ENCODE measurements around the gene CHST3. TPM values are rescaled to one million over a fixed set of nuclear protein-coding genes. Genes with fewer than 3 reads are reported as not detected.
A peak's percentile ranks its signal among the peaks of the same experiment; 100 is the strongest.

CHST3 gene
- total RNA-seq, 1 donor from 2014 or later, result 12.9 TPM

- DNase-seq (ENCODE audit: low spot score, unreplicated experiment), result no peak
- no peak for TF ChIP-seq CTCF (IDR thresholded peaks at IDR 0.05; ENCODE audit: unreplicated experiment)
- Mint-ChIP-seq H3K36me3 (ENCODE audit: insufficient read depth) (peaks cover 11% of the 10 kb centered on the region), H3K27ac (peak overlapping the region; percentile 51), H3K4me1 (ENCODE audit: low read depth) (peaks cover 9% of the 10 kb centered on the region), H3K27me3 (no peaks in the 10 kb centered on the region), H3K4me3 (ENCODE audit: low read depth) (no peak overlapping the region), H3K9me3 (ENCODE audit: low read depth) (no peaks in the 10 kb centered on the region)
Observed at GRCh38 chr10:72009425-72010081, 45.4 kb downstream of the CHST3 start.

DNA sequence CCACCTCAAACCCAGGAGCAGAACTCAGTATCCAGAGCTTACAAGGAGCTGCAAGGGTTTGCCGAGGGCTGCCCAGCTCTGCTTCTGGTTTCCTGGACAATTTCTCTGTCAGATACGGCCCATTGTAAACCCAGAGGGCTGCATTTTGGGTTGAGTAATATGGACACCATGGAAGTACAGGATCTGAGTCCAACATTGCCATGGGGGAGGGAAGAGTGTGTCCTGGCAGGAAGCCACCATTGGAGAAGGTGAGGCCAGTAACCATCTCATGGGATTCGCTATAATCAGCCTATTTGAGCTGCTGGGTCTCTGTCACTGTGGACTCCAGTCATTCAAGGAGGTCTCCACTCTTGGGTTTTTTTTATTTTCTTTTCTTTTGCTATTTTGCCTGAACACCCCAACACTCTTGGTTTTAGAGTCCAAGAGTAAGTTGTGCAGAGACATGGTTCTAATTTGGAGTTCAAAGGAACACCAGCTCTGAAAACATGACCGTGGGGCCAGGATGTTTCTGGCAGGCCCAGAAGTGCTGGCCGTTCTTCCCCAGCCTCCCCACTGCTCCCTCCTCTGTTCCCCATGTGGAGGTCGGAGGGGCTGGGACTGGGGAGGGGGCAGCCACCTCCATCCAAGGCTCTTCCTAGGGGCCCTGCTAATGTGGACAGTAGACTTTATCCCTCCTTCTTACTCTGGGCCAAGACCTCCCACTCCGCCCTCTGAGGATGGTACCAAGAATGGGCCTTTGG, 46.2 kb downstream of the CHST3 start:
- no peaks in the 10 kb centered on the region for H3K9me3 Mint-ChIP-seq (ENCODE audit: low read depth)
- no peak overlapping the region for H3K4me3 Mint-ChIP-seq (ENCODE audit: low read depth)
- H3K4me1 Mint-ChIP-seq (ENCODE audit: low read depth), result peaks cover 9% of the 10 kb centered on the region
- H3K27ac Mint-ChIP-seq, result no peak overlapping the region
- peaks cover 11% of the 10 kb centered on the region for H3K36me3 Mint-ChIP-seq (ENCODE audit: insufficient read depth)
- DNase-seq (ENCODE audit: low spot score, unreplicated experiment), result no peak
- H3K27me3 Mint-ChIP-seq, result no peaks in the 10 kb centered on the region
- no peak for TF ChIP-seq CTCF (IDR thresholded peaks at IDR 0.05; ENCODE audit: unreplicated experiment)

DNA sequence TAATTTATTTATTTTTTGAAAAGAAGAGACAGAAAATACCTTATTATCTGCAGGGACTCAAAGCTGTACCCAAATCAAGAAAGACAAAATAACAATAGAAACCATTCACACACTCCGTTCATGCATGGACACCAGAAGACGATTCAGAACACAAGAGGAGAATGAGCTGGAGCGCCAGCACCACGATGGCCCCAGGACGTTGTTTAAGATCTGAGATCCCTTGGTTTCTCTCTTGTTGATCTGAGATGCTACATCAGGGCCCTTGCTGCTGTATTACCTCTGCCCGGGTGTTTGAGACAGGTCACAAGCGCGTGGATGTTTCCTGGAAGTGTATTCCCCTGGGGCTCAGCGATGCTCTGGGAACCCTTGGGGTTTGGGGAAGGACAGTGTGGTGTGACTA, 46.8 kb downstream of the CHST3 start:
- no peak overlapping the region for H3K27ac Mint-ChIP-seq
- no peaks in the 10 kb centered on the region for H3K9me3 Mint-ChIP-seq (ENCODE audit: low read depth)
- no peaks in the 10 kb centered on the region for H3K27me3 Mint-ChIP-seq
- H3K36me3 Mint-ChIP-seq (ENCODE audit: insufficient read depth), result peaks cover 11% of the 10 kb centered on the region
- H3K4me3 Mint-ChIP-seq (ENCODE audit: low read depth), result no peak overlapping the region
- H3K4me1 Mint-ChIP-seq (ENCODE audit: low read depth), result peaks cover 9% of the 10 kb centered on the region
- DNase-seq (ENCODE audit: low spot score, unreplicated experiment), result no peak
- TF ChIP-seq CTCF (IDR thresholded peaks at IDR 0.05; ENCODE audit: unreplicated experiment), result no peak

GRCh38 chr10:72011468-72011867, 47.3 kb downstream of the CHST3 start:
- no peak overlapping the region for H3K27ac Mint-ChIP-seq
- H3K4me3 Mint-ChIP-seq (ENCODE audit: low read depth), result no peak overlapping the region
- DNase-seq (ENCODE audit: low spot score, unreplicated experiment), result no peak
- no peaks in the 10 kb centered on the region for H3K27me3 Mint-ChIP-seq
- TF ChIP-seq CTCF (IDR thresholded peaks at IDR 0.05; ENCODE audit: unreplicated experiment), result no peak
- H3K36me3 Mint-ChIP-seq (ENCODE audit: insufficient read depth), result peaks cover 11% of the 10 kb centered on the region
- H3K9me3 Mint-ChIP-seq (ENCODE audit: low read depth), result no peaks in the 10 kb centered on the region
- H3K4me1 Mint-ChIP-seq (ENCODE audit: low read depth), result peaks cover 9% of the 10 kb centered on the region

- Mint-ChIP-seq H3K27ac (no peak overlapping the region), H3K4me3 (ENCODE audit: low read depth) (no peak overlapping the region)
Observed at GRCh38 chr10:72011976-72012512, 47.8 kb downstream of the CHST3 start.

More at GRCh38 chr10:72011976-72012512, 47.8 kb downstream of the CHST3 start:
- Mint-ChIP-seq H3K36me3 (ENCODE audit: insufficient read depth) (peaks cover 5% of the 10 kb centered on the region), H3K27me3 (no peaks in the 10 kb centered on the region), H3K9me3 (ENCODE audit: low read depth) (no peaks in the 10 kb centered on the region), H3K4me1 (ENCODE audit: low read depth) (peaks cover 9% of the 10 kb centered on the region)
- no peak for TF ChIP-seq CTCF (IDR thresholded peaks at IDR 0.05; ENCODE audit: unreplicated experiment)
- DNase-seq (ENCODE audit: low spot score, unreplicated experiment), result no peak

Data from progenitor cell of endocrine pancreas (in vitro differentiated cells).